Aorta (tissue), 5 donors: ENCODE results near the gene CDCA7L. TPM values are rescaled to one million over a fixed set of nuclear protein-coding genes. Genes with fewer than 3 reads are reported as not detected.
"Not testable (repeated sequence)": the region's sequence is repeated elsewhere in the genome, so short reads cannot be mapped to it uniquely, and the experiment has no call there.

Experiments
- ATAC-seq: fragments of 200-7000 bp; cut with Tn5 transposase; one replicate; pipeline ENCODE4 v1.9.1; 2022; ENCODE audit warnings: moderate library complexity; ENCODE audit not compliant: low FRiP score
- DNase-seq, 2 donors: peaks; one replicate each; pipeline ENCODE4 v3.0.0-alpha.2; 2020
- H3K27ac ChIP-seq, 2 donors: one replicate each; pipeline ENCODE4 v1.5.1; 2013; ENCODE audit warnings: low read length in 2 of 2, mild to moderate bottlenecking in 2 of 2, moderate library complexity in 2 of 2, control low read depth in 1 of 2, inconsistent platforms in 1 of 2, low read depth in 1 of 2
- H3K27me3 ChIP-seq, 2 donors: one replicate each; pipeline ENCODE4 v1.6.1; 2013; ENCODE audit warnings: control low read depth in 1 of 2, low read length in 1 of 2, mild to moderate bottlenecking in 1 of 2, moderate library complexity in 1 of 2; ENCODE audit not compliant: insufficient read depth in 2 of 2, control insufficient read depth in 1 of 2
- H3K36me3 ChIP-seq, 2 donors: one replicate each; pipeline ENCODE4 v1.6.1; 2013; ENCODE audit warnings: control low read depth in 1 of 2, low read length in 1 of 2, mild to moderate bottlenecking in 1 of 2; ENCODE audit not compliant: insufficient read depth in 2 of 2, control insufficient read depth in 1 of 2
- H3K4me1 ChIP-seq, 2 donors: one replicate each; pipeline ENCODE4 v1.6.1; 2013; ENCODE audit warnings: low read length in 2 of 2, control low read depth in 1 of 2, mild to moderate bottlenecking in 1 of 2, moderate library complexity in 1 of 2; ENCODE audit not compliant: insufficient read depth in 2 of 2, control insufficient read depth in 1 of 2
- H3K4me3 ChIP-seq, 2 donors: one replicate each; pipeline ENCODE4 v1.5.1; 2013; ENCODE audit warnings: low read length in 2 of 2, control low read depth in 1 of 2, mild to moderate bottlenecking in 1 of 2
- H3K9me3 ChIP-seq: one replicate; pipeline ENCODE4 v1.6.1; 2013; ENCODE audit warnings: mild to moderate bottlenecking, low read length; ENCODE audit not compliant: control insufficient read depth
- WGBS, 2 donors: extraction: QIAGEN DNeasy Blood & Tissue Kit; methylation state at CpG; one replicate each; pipeline ENCODE4 v1.1.7; 2013; 5-methylcytosine and 5-hydroxymethylcytosine counted together
- intact Hi-C, 2 donors: fragments of 100-400 bp; cut with DNase I; formaldehyde crosslinking; loops; one replicate each; pipeline versions ENCODE4 v1.14.2 to v1.15.0; 2022
- polyA plus RNA-seq, 2 donors: library from polyadenylated mRNA; stranded (reverse); fragments of 200-250 nt; gene quantifications; one replicate each; pipeline ENCODE4 v1.2.3, GENCODE V29; 2013
- total RNA-seq, 2 donors: library from RNA; stranded (reverse); fragmentation: NEBNext Ultra II Directional; extraction: Animal tissue kit (Norgen Biotek cat#: 25700); gene quantifications; one replicate each; pipeline ENCODE4 v1.2.1, GENCODE V29; 2021
- donor health status: healthy with polysubstance abuse.
- donor health status: Bipolar disorder and iron deficiency.
- donor health status: DM: no; HTN: no; CAD: no.
- donor health status: DM: no; HTN: no; CAD: no.
- donor health status: DM: yes; HTN: yes; CAD: no.

Gene CDCA7L
- total and polyA plus RNA-seq, 4 donors, result 4.1 to 7.2 (median 4.9) TPM

DNA sequence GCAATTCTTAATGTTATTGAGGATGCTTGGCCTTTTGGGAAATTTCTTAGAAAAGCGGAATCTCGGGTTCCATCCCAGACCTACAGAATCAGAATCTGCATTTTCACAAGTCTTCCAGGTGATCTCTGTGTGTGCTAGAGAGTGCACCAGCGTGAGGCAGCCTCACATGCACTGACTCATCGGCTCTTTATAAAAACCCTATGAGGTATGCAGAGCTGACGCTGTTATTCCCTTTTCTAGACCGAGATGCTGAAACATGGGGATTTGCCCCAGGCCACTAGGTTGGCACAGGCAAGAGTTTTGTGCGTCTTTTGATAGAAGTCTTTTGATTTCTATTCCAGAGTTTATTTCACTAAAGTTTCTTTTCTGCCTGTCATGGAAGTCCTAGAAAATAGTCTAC lies 61.2 kb downstream of the CDCA7L start:
- DNase-seq (no peak), ATAC-seq (no peak)
- H3K4me3 ChIP-seq, result no peak overlapping the region
- no peak overlapping the region for H3K27ac ChIP-seq
- H3K9me3 ChIP-seq, result no peaks in the 10 kb centered on the region
- WGBS, 2 donors, result 92 to 97% methylated on average over 7 of the region's 7 CpGs
- intact Hi-C loops, result no loop called here
- no peaks in the 10 kb centered on the region for H3K36me3 ChIP-seq
- H3K4me1 ChIP-seq, result no peaks in the 10 kb centered on the region
- H3K27me3 ChIP-seq, result no peaks in the 10 kb centered on the region

DNA sequence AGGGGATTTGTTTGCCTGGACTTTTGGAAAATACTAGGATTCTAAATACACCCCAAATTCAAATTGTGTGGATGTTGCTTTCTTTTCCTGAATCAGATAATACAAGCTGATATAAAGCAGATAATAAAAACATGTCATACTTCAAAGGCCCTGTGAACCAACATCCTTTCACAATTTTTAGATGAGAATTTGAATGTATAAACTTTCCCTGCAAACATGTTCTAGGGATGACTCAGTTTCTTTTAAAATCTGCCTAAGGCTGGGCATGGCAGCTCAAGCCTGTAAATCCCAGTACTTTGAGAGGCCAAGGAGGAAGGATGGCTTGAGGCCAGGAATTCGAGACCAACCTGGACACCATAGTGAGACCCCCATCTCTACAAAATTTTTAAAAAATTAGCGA lies 62.2 kb downstream of the CDCA7L start:
- H3K9me3 ChIP-seq, H3K27me3 ChIP-seq, H3K4me3 ChIP-seq, H3K27ac ChIP-seq, H3K4me1 ChIP-seq, ATAC-seq, H3K36me3 ChIP-seq, DNase-seq, intact Hi-C loops: not testable (repeated sequence)
- 91 to 93% methylated on average over 2 of the region's 2 CpGs for WGBS, 2 donors

DNA sequence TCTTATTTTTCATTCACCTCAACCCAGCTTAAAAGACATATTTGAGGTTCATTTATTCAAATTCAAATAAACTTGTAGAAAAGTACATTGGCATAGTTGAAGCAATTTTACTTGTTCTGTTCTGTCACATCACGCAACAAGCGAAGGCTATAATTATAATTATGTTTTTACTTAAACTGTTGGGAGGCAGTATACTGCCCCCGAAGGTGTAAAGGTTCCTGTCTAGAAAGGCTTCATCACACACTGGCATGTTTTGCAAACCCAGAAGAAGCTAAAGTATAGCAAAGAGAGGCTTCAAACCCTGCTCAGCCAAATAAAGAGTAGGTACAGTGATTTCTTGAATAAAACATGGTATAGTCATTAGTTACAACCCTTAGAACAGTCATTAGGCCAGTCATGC lies 62.6 kb downstream of the CDCA7L start:
- intact Hi-C loops, result no loop called here
- DNase-seq (no peak), ATAC-seq (no peak)
- no peaks in the 10 kb centered on the region for H3K36me3 ChIP-seq
- WGBS, 2 donors, result 89 to 91% methylated on average over 3 of the region's 3 CpGs
- H3K4me3 ChIP-seq, result no peak overlapping the region
- H3K27me3 ChIP-seq, result no peaks in the 10 kb centered on the region
- H3K9me3 ChIP-seq, result no peaks in the 10 kb centered on the region
- H3K27ac ChIP-seq, result no peak overlapping the region
- H3K4me1 ChIP-seq, result no peaks in the 10 kb centered on the region

DNA sequence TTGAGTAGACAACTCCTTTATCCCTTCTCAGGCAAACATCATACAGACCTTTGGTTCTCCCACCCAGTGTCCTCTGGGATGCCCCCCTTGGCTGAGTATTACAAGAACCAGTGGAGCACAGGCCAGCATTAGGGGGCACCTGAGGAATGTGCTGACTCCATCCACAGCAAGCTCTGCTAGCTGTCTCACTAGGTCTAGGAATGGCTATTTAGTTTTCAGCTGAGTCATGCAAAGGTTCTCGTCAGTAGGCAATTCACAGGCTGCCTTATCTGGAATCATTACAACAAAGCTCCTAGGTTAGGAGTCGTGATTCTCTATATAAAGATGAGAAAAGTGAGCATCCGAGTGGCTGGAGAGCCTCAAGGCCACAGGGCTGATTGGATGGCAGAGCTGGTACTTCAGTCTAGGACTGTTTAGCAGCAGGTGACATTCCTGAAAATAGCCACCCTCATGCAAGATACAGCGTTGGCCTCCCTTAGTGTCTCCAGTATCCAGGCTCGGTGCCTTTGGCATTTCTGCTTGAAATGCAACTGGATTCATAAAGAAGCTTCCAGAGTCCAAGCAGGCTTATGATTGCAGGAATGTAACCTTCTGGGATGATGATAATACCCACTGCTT lies 75.8 kb downstream of the CDCA7L start:
- ATAC-seq, result no peak
- 45 to 66% methylated on average over 5 of the region's 5 CpGs for WGBS, 2 donors
- intact Hi-C loops, result no loop called here

DNA sequence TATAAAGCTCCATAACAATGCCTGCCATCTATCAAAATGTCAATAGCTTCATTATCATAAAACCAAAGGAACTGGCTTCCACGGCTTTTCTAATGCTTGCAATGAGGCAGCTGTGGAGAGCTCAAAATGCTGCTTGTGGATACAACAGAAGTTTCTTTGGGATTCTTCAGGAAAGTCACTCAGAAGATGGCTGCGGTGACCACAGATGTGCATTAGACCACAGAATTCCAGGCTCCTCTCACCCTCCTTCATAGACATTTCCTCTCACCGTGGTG lies 77.2 kb downstream of the CDCA7L start:
- Histone ChIP-seq H3K27me3 (no peaks in the 10 kb centered on the region), H3K36me3 (no peaks in the 10 kb centered on the region), H3K9me3 (no peaks in the 10 kb centered on the region), H3K27ac (no peak overlapping the region), H3K4me1 (no peaks in the 10 kb centered on the region), H3K4me3 (no peak overlapping the region)
- intact Hi-C loops, result no loop called here
- ATAC-seq (no peak), DNase-seq (no peak)
- WGBS, 2 donors, result 56 to 67% methylated on average over 3 of the region's 3 CpGs

More for the DNA sequence above, 75.8 kb downstream of the CDCA7L start:
- Histone ChIP-seq H3K4me3 (no peak overlapping the region), H3K27me3 (no peaks in the 10 kb centered on the region), H3K27ac (no peak overlapping the region), H3K36me3 (no peaks in the 10 kb centered on the region), H3K9me3 (no peaks in the 10 kb centered on the region), H3K4me1 (no peaks in the 10 kb centered on the region)
- DNase-seq, result no peak

DNA sequence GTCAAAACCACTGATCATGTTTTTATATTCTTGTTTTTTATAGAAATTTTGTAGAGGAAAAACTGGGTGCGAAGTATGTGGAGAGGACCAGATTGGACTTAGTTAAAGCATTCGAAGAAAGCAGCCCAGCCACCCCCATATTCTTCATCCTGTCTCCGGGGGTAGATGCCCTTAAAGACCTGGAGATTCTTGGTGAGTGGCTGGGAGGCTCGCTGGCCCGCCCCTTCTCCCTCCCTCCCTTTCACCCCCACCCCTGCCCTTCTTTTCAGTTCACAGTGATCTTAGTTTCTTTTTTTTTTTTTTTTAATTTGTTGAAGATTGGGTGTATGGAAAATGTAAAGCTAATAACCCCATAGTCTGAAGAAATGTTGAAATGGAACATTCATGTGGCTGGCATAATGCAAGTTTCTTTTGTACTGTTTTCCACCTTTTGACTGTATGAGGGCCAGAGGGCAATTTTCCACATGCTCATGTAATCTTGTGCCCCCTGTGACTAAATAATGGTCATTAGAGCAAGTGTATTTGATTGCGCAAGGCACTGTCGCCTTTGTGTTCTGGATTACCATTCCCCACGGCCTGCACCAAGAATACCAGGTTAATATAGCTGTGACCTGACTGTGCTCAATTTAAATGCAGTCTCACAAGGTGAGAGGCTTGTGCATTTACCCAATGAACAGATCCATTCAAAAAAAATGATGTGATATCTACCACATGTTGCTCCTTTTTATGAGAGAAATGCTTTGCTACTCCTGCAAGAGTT lies 77.7 kb downstream of the CDCA7L start:
- 68 to 77% methylated on average over 8 of the region's 8 CpGs for WGBS, 2 donors
- Histone ChIP-seq H3K27ac (no peak overlapping the region), H3K9me3 (no peaks in the 10 kb centered on the region), H3K4me3 (no peak overlapping the region), H3K36me3 (no peaks in the 10 kb centered on the region), H3K27me3 (no peaks in the 10 kb centered on the region), H3K4me1 (no peaks in the 10 kb centered on the region)
- intact Hi-C loops, result no loop called here
- DNase-seq, result no peak
- ATAC-seq, result no peak

DNA sequence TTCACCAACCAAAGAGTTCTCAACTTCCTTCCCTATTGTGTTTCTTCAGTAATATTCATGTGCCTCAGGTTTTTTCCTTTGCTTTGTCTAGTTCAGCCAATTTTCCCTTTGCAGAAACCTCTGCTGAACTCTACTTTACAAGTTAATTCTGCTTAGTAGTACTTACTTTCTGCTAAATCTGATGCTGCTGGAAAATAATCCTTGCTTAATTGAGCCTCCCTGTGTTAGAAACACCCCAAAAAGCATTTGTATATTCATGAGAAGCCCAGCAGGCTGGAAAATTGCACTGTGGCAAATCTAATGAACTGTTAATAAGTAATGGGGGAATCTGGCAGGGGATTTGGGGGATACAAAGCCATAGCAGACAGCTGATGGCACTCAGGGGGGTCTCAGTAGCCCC lies 78.5 kb downstream of the CDCA7L start:
- H3K36me3 ChIP-seq, result no peaks in the 10 kb centered on the region
- no peaks in the 10 kb centered on the region for H3K9me3 ChIP-seq
- no peak for DNase-seq
- H3K4me1 ChIP-seq, result no peaks in the 10 kb centered on the region
- no peak overlapping the region for H3K27ac ChIP-seq
- no peak overlapping the region for H3K4me3 ChIP-seq
- no peaks in the 10 kb centered on the region for H3K27me3 ChIP-seq
- intact Hi-C loops, result no loop called here
- no peak for ATAC-seq

DNA sequence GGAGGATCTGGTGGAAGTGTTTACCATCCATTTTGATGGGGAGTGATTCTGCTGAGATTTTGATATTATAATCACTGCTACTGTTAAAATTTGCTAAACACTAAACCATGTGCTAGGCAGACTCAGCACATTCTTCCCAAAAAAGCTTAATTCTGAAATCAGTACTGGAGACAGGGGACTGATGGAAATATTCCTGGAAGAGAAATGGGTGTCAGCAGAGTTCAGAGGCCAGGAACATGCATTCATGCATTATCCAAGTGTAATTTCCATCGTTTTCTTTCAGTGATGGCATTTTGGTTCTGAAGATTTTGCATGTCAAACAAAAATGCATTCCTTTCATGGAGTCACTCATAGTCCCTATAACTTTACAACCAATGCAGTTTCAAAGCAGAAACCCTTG lies 79.0 kb downstream of the CDCA7L start:
- intact Hi-C loops, result no loop called here
- ATAC-seq (no peak), DNase-seq (no peak)
- Histone ChIP-seq H3K9me3 (no peaks in the 10 kb centered on the region), H3K36me3 (no peaks in the 10 kb centered on the region), H3K4me3 (no peak overlapping the region), H3K27me3 (no peaks in the 10 kb centered on the region), H3K27ac (no peak overlapping the region), H3K4me1 (no peaks in the 10 kb centered on the region)
- 4 to 35% methylated on average over 1 of the region's 1 CpG for WGBS, 2 donors

DNA sequence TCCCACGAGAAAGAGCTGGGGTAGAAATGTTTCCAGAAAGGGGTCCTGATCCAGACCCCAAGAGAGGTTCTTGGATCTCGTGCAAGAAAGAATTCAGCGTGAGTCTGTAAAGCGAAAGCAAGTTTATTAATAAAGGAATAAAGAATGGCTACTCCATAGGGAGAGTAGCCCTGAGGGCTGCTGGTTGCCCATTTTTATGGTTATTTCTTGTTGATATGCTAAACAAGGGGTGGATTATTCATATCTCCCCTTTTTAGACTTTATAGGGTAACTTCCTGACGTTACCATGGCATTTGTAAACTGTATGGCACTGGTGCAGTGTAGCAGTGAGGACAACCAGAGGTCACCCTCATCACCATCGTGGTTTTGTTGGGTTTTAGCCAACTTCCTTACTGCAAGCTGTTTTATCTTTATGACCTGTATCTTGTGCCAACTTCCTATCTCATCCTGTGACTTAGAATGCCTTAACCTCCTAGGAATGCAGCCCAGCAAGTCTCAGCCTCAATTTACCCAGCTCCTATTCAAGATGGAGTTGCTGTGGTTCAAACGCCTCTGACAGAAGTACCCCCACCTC lies 80.0 kb downstream of the CDCA7L start:
- H3K4me3 ChIP-seq, H3K4me1 ChIP-seq, H3K27ac ChIP-seq, ATAC-seq, H3K36me3 ChIP-seq, H3K9me3 ChIP-seq, DNase-seq, intact Hi-C loops, H3K27me3 ChIP-seq: not testable (repeated sequence)
- 63 to 65% methylated on average over 7 of the region's 7 CpGs for WGBS, 2 donors
